ENCODE measurements around the gene CDC42EP4.

Gene CDC42EP4

DNA sequence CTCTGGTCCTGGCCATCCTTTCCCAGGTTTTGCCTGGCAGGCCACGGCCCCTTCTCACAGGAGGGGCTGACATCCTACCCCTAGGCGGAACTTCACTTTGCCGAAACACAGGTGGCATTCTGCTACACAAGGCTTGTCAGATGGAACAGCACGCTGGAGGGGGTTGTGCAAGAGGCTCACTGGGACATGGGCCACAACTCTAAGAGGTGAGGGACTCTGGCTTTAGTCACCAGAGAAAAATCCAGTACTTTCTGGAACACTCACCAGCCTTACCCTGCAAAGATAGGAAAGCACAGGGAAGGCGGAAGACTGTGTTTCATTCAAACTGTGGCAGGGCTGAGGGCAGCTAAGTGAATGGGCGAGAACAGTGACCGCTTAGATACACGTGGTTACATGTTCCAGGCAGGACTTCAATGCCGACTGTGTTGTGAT, 18.3 kb downstream of the CDC42EP4 start:
- no peak for DNase-seq

DNA sequence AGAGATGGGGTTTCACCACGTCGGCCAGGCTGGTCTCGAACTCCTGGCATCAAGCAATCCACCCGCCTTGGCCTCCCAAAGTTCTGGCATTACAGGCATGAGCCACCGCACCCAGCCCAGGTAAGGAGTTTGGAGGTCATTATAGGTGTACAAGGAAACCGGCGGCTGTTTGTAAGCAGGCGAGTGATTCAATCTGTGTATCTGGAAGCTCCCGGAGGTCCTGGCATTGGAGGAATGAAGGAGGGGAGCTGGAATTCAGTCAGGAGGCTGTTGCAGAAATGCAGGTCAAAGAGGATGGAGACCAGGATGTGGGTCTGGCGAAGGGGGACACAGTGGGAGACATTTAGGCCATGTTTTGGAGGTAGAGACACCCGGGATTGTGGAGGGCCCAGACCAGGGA, 18.8 kb downstream of the CDC42EP4 start:
- no peak for DNase-seq

DNA sequence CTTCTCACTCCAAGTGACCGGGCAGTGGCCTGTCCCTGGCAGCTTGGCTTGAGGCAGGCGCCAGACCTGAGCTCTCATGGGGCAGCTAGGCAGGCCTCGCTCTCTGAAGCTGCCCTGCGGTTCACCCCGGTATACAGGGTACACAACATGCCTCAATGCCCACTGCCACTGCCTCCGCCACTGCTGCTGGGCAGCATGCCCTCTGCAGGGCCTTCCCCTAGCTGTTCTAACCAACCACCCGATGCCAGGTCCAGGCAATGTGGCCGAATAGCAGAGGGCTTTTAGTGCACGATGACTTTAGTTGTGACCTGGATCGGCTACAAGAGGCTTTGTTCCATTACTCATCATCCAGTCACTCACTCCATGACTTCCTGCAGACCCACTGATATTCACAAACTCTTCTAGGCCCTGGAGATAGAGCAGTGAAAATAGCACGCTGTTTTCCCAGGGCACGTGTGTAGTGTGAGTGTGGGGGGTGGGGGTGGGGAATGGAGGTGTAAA, 19.7 kb downstream of the CDC42EP4 start:
- no peak for DNase-seq

DNA sequence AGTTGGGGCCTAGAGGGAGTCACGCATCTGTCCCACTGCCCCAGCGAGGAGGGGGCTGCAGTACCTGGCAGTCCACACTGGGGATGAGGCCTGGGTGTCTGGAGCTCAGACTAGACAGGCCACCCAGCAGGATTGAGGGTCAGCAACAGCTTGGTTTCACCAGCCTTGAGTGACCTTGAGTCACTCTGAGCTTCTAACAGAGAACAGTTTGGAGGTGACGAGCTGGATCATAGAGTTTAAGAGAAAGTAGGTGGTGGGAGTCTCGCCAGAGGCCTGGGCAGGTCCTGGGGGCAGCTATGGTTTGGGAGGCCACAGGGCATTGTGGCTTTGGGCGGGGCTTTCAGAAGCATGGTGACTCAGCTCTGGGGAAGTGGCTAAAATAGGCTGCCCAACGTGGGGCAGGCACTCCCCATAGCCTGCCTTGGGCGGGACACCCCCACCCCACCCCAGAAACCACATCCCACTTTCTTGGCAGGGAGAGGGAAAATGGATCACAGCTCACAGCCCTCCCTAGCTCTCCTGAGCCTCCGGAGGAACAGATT, 20.5 kb downstream of the CDC42EP4 start:
- DNase-seq: peak; percentile 86

DNA sequence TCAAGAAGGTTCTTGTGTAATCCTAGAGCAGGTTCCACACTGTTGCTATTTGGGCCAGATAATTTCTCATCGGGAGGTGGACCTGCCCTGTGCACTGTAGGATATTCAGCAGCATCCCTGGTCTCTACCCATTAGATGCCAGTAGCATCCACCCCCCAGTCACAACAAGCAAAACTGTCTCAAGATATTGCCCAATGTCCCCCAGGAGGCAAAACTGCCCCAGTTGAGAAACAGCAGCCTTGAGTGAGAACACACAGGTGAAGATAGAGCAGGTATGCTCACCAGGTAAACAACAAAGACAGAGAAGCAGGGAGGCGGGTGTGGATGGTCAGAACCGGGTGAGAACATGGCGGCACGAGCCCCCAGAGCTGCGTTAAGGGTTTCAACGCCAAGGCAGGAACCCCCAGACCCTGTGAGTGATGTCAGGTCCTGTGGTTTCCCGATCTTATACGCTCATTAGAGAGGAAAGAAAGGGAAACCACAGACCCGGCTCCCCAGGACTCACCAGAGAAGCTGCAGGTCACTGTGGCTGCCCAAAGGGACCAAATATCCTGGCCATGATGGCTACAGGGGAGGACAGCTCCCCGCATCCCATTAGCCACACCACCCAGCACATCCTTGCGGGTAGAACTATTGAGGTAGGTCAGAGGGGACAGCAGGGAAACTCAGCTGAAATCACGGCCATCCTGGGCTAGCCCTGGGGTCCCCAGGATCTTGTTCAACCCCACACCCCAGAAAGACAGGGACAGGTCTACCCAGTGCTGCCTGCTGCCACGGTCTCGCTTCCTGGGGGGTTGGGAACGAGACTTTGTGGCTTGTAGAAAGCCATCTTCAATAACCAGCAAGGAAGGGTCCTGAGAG, 21.2 kb downstream of the CDC42EP4 start:
- DNase-seq: no peak

DNA sequence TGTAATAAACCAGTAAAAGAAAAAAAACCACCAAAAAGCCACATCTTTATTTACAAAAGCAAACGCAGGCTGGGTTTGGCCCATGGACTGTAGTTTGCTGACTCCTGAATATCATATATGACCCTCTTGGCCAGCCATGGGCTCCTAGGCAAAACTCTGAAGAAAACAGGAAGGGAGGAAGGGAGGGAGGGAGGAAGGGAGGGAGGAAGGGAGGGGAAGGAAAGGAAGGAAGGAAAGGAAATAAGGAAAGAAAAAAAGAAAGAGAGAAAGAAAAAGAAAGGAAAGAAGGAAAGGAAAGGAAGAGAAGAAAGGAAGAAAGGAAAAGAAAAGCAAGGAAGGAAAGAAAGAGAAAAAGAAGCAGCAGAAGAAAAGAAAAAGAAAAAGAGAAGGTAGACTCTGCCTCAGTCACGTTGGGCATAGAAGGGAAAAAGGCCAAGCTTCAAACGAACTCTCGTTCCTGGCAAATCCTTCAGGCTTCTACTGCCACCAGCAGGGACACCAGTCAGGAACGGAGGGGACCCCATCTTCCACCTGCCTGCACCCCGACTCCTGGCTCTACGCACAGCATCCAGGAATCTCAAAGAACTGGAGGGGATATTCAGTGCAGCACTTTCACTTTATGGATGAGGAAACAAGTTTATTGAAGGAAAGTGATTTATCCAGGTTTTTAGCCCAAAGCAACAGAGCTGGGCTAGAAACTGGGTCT, 22.1 kb downstream of the CDC42EP4 start:
- DNase-seq: no peak

DNA sequence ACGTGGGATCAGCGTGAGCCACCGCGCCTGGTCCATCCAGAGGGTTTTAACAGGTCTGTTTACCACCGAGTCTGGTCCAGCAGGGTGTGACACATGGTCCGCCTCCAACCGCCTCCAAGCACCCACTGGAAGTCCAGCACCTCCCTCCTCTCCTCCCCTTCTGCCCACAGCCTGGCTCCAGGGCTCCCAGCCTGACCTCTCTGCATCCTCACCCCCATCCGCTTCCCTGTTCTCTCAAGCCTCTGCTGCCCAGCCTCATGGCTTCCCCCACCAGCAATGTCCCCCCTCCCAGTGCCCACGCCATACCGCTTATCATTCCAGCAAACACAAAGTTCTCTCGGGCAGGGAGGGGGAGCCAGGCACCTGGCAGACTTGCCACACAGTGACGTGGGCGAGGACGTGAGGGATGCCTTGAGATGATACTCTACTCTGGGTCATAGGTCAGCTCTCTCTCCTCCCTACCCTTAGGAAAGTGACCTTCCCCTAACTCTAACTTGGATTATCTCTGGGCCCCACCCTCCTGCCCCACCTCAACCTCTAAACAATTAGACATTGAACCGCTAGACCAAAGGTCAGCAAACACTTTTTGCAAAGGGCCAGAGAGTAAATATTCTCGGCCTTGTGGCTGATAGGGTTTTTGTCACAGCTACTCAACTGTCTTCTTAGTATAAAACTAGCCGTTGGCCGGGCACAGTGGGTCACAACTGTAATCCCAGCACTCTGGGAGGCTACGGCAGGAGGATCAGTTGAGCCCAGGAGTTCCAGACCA, 23.1 kb downstream of the CDC42EP4 start:
- DNase-seq: no peak

DNA sequence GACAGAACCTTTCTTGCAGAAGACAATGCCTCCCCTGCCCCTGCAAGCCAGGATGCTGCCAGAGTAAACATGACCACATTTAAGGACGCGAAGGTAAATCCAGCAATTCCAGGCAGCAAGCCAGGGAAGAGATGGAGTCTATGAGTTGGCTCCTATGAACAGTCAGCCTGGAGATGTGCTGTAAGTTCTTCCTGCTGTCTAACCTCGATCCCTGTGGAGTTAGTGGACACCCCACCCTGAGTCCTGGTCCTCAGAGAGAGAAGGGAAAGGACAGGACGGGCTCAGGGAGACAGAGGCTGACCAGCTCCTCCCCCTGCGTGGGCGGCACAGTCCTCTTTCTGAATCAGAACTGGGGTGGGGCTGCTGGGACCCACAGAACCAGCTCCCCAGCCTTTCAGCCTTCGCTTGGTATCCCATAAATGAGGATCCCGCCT, 24.9 kb downstream of the CDC42EP4 start:
- DNase-seq: no peak

DNA sequence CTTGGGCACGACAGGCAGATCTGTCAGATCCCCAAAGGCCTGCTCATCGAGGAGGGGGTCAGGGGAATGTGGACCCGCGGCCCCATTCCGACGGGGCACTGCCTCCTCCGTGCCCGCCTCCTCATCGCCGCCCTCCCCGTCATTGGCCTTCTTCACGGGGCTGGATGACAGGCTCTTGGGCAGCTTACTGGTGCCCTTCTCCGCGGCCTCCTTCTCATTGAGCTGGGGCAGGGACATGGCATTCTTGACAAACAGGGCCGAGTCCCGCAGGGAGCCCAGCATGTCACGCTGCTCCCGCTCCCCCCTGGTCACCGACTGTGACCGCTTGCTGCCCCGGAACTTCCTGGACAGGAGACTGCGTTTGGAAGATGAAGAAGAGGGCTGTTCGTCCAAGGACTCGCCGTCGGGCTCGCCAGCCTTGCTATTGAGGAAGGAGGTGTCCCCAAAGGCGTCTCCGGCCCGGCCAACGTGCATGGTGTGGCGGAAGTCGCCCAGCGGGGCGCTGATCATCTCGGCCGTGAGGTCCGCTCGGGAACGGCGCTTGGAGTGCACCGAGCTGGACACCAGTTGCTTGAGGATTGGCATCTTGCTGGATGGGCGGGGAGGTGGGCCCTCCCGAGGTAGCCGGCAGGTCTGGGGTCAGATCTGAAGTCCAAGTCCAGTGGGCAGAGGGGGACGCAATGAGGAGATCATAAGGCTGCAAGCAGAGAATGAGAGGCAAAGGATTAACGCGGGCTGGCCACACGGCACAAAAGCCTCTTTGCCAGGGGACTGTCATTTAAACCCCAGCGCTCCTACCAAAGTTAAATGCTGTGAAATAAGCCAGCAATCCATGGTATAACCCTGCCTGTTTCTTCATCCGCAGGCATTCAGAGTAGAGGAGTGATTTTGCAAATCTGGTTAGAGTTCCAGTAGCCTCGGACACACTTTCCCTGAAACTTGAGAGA, 25.6 kb downstream of the CDC42EP4 start:
- no peak for DNase-seq

DNA sequence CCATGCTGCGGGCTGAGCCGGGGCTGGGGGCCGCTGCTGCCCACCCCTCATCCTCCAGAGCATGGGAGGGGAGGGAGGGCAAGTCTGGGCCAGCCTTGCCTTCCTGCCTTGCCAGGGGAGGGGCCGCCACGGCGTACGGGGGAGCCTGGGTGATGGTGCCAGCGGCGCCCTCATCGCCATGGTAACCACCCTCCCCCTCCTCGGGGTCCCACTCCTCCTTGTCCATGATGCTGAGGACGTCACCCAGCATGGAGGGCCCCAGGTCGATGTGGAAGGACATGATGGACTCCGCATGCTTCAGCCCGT, 26.2 kb downstream of the CDC42EP4 start:
- no peak for DNase-seq

DNA sequence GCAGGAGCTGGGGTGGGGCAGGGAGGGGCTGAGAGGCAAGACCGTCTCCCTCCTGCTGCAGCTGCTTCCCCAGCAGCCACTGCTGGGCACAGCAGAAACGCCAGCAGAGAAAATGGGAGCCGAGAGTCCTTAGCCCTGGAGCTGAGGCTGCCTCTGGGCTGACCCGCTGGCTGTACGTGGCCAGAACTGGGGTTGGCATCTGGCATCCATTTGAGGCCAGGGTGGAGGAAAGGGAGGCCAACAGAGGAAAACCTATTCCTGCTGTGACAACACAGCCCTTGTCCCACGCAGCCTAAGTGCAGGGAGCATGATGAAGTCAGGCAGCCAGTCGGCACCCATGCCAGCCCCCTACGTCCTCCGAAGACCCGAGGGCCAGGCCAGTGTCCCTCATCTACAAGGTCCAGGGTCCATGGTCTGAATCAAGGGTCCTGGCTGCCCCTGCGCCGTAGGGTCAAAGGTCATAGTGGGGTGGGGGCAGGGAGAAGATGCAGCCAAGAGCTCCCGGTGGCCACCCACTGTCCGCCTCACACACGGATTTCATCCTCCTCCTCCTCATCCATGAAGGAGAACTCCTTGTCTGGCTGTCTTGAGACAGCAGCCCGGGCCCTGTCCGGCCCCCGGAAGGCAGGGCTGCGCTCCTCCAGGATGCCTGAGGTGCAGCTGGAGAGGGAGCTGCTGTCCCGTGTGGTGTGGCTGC, 26.7 kb downstream of the CDC42EP4 start:
- no peak for DNase-seq

DNA sequence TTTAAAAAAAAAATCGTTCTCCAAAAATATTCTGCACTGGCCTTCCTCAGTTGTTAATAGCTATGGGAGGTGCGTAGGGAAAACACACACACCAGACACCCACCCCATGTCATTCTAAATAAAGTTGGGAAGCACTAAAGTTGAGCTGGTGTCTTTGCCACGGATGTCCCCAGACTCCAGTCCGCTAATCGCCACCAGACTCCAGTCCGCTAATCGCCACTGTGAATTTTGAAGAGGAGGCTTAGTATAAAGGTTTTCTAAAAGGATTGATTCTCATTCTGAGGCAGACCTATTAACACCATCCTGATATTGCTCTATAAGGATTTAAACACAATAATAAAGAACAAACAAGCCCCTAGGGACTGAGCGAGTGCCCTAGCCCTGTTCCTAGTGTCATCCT, 27.4 kb downstream of the CDC42EP4 start:
- no peak for DNase-seq

DNA sequence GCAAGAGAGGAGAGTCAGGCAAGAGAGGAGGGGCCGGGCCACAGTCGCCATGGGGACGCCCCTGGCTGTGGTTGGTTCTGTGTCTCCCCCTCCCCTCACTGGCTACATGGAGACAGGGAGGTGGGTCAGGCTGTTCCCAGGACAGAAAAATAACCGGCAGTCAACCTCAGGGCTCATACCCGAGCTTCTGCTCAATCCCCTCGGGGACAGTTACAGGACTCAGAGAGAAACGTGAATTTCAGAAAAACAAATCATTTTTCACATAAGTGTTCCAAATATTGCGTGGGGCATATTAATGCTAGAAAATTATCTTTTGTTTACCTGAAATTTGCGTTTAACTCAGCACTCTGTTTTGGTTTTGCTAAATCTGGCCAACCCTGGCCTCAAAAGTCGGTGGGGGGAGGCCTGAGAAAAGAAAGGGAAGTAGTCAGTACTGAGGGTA, 27.9 kb downstream of the CDC42EP4 start:
- no peak for DNase-seq

DNA sequence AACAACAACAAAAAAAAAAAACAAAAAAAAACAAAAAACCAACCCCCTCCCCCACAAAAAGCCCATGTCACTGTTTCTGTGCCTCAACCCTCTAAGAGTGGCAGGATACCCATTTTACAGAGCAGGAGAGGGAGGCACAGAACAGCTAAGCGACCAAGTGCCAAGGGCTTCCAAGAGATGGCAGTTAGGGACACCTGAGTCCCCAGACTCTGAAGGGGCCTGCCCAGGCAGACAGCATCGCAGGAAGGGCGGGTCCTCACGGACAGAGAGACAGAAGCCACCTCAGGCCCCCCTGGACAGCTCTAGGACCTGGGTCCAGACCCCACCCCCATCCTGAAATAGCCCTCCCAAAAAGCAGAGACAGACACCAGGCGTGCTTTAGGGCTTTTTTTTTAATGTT, 28.6 kb downstream of the CDC42EP4 start:
- no peak for DNase-seq

DNA sequence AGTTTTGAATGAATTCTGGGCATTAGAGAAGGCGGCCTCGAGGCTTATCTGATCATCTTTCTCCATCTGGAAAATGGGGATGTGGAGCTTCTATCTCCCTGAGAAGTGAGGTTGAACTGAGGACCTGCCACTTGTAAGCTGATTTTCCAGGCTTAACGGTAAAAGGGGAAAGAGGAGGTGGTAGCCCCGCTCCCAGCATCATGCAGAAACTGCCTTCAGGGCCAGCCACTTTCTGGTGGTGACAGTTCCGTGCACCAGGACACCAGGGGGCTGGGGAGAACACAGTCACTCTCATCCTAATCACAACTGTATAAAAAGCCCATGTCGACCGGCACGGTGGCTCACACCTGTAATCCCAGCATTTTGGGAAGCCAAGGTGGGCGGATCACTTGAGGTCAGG, 29.2 kb downstream of the CDC42EP4 start:
- no peak for DNase-seq

DNA sequence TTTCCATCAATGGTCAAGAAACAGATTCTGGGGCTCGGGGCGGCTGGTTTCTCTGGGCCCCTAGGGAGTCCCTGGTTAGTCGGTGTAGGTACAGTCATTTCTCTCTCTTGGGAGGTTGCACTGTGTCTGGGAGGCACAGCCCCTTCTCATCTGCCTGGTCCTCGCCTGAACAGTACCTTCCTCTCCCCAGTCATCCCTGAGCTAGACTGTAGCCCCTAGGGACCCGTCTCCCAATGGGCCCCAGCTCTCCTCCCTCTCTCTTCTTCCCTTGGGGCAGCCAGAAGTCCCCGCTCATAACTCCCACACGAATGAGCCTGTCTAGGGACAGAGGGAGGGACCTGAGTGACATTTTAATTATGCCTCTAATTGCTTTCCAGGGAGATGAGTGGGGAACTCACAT, 29.9 kb downstream of the CDC42EP4 start:
- DNase-seq: no peak

DNA sequence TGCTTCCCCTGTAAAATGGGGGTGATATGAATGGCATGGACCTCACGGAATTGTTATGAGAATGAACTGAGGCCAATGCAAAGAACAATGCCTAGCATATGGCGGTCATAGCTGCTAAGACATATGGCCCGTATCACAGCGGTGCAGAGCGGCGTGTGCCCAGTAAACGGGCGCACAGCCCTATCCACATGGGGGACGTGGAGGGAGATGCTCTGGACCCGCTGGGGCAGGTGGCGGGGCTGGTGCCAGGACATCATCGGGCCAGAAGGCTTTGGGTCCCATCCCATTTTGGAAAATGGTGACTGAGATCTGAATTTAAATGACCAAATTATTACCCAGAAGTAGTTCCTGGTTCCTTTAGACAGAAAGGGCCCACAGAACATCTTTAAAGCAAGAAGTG, 31.6 kb downstream of the CDC42EP4 start:
- DNase-seq: no peak

DNA sequence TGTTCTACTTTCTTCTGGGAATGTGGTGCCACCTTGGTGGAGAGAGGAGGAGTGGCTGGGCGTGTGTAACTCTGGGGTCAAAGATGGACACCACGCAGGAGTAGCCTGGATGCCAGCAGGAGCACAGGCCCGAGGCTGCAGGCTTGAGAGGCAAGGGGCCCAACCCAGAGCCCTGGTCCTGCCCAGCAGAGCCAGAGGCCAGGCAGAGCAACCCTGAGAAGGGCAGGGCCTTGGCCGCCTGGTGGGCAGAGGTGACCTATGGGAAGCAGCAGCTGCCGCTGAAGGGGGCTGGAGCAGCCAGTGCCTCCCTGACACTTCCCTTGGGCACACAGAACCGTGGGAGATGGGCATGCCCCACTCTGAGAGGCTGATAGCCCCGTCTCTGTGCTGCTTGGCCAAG, 32.1 kb downstream of the CDC42EP4 start:
- DNase-seq: no peak

DNA sequence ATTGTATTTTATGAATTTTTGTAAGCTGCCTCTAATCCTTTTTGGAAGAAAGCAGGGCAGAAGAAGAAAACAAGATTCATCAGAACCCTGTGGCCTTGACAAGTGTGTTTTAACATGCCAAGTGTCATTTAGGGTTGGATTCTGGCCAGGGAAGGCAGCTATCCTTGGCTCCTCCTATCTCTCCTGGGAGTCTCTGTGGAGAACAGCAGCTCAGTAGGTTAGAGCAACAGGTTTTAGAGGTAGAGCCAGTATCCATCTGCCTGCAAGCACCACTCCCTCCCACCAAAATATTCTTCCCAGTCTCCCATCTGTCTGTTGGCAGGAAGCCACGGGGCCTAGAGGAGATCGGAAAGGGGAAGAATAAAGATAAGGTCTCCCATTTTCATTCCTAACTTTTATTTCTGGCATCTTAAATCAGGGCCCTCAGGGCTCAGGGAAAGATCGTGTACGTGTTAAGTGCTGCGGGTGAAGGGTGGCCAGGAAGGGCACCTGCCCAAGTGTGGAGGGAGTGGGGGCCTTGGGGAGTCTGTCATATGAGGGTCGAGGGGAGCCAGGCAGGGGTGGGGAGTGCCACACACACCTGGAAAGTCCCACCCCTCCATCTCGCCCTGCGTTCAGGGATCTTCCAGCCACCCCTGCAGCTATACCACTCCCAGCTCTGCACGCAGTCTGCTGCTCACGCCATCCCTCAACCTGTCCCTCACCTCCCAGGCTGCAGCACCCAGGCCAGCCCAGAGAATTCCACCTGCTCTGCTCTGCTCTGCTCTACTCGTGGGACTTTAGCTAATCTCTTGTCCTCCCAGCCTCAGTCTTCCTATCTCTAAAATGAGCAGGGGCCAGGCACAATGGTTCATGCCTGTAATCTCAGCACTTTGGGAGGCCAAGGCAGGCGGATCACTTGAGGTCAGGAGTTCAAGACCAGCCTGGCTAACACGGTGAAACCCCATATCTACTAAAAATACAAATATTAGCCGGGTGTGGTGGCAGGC, 33.0 kb downstream of the CDC42EP4 start:
- peak; percentile 58 for DNase-seq

DNA sequence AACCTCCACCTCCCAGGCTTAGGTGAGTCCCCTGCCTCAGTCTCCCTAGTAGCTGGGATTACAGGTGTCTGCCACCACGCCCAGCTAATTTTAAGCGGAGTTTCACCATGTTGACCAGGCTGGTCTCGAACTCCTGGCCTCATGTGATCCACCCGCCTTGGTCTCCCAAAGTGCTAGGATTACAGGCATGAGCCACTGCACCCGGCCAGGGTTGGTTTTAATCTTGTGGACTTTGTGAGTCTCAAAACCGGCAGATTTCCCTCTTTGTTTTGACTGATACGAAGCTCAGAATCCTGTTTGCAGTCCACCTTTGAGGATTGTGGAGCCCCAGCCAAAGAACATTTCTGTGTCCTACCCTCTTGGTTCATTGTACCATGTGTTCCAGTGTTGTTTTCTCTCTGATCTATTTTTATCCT, 33.7 kb downstream of the CDC42EP4 start:
- DNase-seq: no peak

All from NCI-H226 (cell line).